ENCODE data around the gene TSPAN32. TPM values are rescaled to one million over a fixed set of nuclear protein-coding genes. Genes with fewer than 3 reads are reported as not detected.

The TSPAN32 gene, protein sequence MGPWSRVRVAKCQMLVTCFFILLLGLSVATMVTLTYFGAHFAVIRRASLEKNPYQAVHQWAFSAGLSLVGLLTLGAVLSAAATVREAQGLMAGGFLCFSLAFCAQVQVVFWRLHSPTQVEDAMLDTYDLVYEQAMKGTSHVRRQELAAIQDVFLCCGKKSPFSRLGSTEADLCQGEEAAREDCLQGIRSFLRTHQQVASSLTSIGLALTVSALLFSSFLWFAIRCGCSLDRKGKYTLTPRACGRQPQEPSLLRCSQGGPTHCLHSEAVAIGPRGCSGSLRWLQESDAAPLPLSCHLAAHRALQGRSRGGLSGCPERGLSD
- 1.3 TPM in 1 of 2 replicates, not detected in the other for total RNA-seq

DNA sequence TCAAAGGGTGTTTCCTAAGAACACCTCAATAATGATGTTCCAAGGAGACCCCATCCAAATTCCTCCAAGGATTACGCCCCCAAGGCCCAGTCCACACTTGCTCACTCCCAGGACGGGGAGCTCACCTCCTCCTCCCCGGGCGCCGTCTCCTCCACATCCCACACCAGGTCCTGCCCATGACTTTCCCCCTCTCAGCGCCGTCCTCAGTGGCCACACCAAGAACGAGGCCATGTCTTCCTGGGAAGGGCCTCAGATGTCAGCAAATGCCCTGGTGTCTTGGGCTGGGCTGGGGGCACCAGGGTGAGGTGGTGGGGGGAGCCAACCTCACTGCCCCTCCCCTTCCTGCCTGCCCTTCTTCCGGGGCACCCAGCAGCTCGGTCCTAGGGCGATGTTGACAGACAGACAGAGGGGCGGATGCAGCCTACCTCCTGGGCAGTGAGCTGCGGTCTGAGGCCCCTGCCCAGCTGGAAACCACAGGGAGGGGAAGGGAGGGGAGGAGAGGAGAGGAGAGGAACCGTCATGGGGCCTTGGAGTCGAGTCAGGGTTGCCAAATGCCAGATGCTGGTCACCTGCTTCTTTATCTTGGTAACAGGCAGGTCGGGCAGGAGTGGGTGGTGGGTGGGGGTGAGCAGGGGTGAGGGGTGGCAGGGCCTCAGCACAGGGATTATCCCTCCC is at the start of gene TSPAN32, which contains the start of gene C11orf21:
Gene TSPAN32, plus strand, starts transcription at position 383 of the 675 bp plus-strand sequence. Its CDS starts 137 bp downstream, at position 520.
Gene C11orf21, minus strand, starts transcription at position 288 of the 675 bp plus-strand sequence. Its CDS starts 110 bp downstream, at position 178.

DNA sequence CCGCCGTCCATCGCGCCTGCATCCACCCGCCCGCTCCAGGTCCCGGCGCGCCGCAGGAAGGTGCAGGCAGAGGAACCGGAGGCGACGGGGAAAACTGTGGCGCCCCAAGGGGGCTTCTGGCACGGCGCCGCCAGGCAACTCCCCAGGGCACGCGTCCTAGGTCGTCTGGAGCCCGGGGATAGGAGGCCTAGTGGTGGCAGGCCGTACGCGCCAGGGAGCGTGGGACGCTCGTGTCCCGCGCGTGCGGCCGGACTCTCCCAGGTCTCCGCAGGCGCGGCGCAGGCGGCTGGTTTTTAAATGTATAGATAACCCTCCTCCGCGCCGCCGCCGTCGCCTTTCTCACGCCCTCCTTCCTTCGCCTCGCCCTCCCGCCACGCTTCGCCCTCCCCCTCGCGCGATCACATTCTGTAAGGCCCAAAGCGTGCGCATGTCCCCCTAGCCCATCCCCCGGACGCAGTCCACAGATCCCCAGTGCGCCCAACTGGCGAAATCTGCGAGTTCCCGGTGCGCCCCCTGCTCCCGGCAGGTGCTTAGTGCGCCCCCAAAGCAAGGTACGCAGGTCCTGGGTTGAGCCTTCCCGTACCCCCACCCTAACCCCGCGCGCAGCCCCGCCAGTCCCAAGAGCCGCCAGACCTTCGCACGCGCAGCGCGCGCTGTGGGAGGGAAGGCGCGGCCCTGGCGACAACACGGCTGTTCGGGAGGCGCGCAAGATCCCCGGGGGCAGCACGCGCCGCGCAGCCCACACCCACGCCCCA is 31.3 kb upstream of the TSPAN32 start, which contains the start of gene ASCL2:
Gene ASCL2, minus strand, starts transcription at position 267 of the 755 bp plus-strand sequence. Its CDS starts 256 bp downstream, at position 11.

Other genes starting within 250 kb of the TSPAN32 start
- gene IGF2, start 162.6 kb upstream of the TSPAN32 start, total RNA-seq: 24.2 and 42.0 TPM in 2 replicates
- not detected in 2 replicates for gene INS, start 140.8 kb upstream of the TSPAN32 start, total RNA-seq
- not detected in 2 replicates for gene TH, start 130.2 kb upstream of the TSPAN32 start, total RNA-seq
- gene ASCL2, start 31.4 kb upstream of the TSPAN32 start, total RNA-seq: 1.2 TPM in 1 of 2 replicates, not detected in the other
- gene C11orf21, start 95 bp upstream of the TSPAN32 start, total RNA-seq: not detected in 2 replicates
- gene CD81, start 75.3 kb downstream of the TSPAN32 start, total RNA-seq: 339 and 599 TPM in 2 replicates
- 33.9 and 45.5 TPM in 2 replicates for gene TSSC4, start 98.7 kb downstream of the TSPAN32 start, total RNA-seq
- not detected in 2 replicates for gene TRPM5, start 142.5 kb downstream of the TSPAN32 start, total RNA-seq
- 0.13 TPM in 1 of 2 replicates, not detected in the other for gene KCNQ1, start 143.0 kb downstream of the TSPAN32 start, total RNA-seq